Measurements from ENCODE around the gene AK8. TPM values are rescaled to one million over a fixed set of nuclear protein-coding genes. Genes with fewer than 3 reads are reported as not detected.
A peak's percentile ranks its signal among the peaks of the same experiment; 100 is the strongest.

AK8 gene
- total and polyA plus RNA-seq, 11 donors, result 0.61 to 1.4 TPM; not detected in 9

GRCh38 chr9:132857031-132857430 lies 21.1 kb downstream of the AK8 start:
- Histone ChIP-seq H3K27ac (peak overlapping the region in 3 of 12 donors; percentile 7 to 75 (median 48)), H3K36me3 (no peaks in the 10 kb centered on the region), H3K9me3 (no peaks in the 10 kb centered on the region), H3K4me1 (peaks cover 0 to 11% (median 6%) of the 10 kb centered on the region in 12 donors), H3K4me3 (no peak overlapping the region), H3K27me3 (no peaks in the 10 kb centered on the region)
- 47 to 57% (median 51%) methylated on average over 7 to 8 of the region's 8 CpGs for WGBS, 4 donors
- DNase-seq (peak in 4 of 5 donors; percentile 28 to 78 (median 55)), ATAC-seq (peak; percentile 65 to 92 (median 82))
- TF ChIP-seq CTCF (IDR thresholded peaks at IDR 0.05) (no peak), POLR2A (IDR thresholded peaks at IDR 0.05) (no peak)
- intact Hi-C loops (cut with DNase I), result no loop called here

GRCh38 chr9:132855904-132856303 lies 22.2 kb downstream of the AK8 start:
- ATAC-seq, result no peak
- Histone ChIP-seq H3K36me3 (no peaks in the 10 kb centered on the region), H3K9me3 (no peaks in the 10 kb centered on the region), H3K4me1 (peaks cover 0 to 11% (median 6%) of the 10 kb centered on the region in 12 donors), H3K4me3 (no peak overlapping the region), H3K27ac (no peak overlapping the region), H3K27me3 (no peaks in the 10 kb centered on the region)
- no peak for DNase-seq
- WGBS, 4 donors, result 79 to 88% (median 88%) methylated on average over 5 of the region's 5 CpGs
- intact Hi-C loops (cut with DNase I), result no loop called here
- TF ChIP-seq CTCF (IDR thresholded peaks at IDR 0.05), result no peak
- TF ChIP-seq POLR2A (IDR thresholded peaks at IDR 0.05), result no peak

- ATAC-seq, result no peak
- no peak for TF ChIP-seq CTCF (IDR thresholded peaks at IDR 0.05)
- TF ChIP-seq POLR2A (IDR thresholded peaks at IDR 0.05), result no peak
Measured at GRCh38 chr9:132854832-132855231, 23.3 kb downstream of the AK8 start.

GRCh38 chr9:132853482-132853881 lies 24.6 kb downstream of the AK8 start:
- Histone ChIP-seq H3K27ac (no peak overlapping the region), H3K4me3 (no peak overlapping the region), H3K27me3 (no peaks in the 10 kb centered on the region), H3K9me3 (no peaks in the 10 kb centered on the region), H3K4me1 (peaks cover 0 to 11% (median 6%) of the 10 kb centered on the region in 12 donors), H3K36me3 (no peaks in the 10 kb centered on the region)
- TF ChIP-seq POLR2A (IDR thresholded peaks at IDR 0.05) (no peak), CTCF (IDR thresholded peaks at IDR 0.05) (no peak)
- intact Hi-C loops (cut with DNase I), result no loop called here
- WGBS, 4 donors, result 89 to 95% (median 93%) methylated on average over 4 of the region's 4 CpGs
- DNase-seq (no peak), ATAC-seq (no peak)

More at GRCh38 chr9:132854832-132855231, 23.3 kb downstream of the AK8 start:
- Histone ChIP-seq H3K4me3 (no peak overlapping the region), H3K4me1 (peaks cover 0 to 11% (median 6%) of the 10 kb centered on the region in 12 donors), H3K36me3 (no peaks in the 10 kb centered on the region), H3K27me3 (no peaks in the 10 kb centered on the region), H3K27ac (no peak overlapping the region), H3K9me3 (no peaks in the 10 kb centered on the region)
- WGBS, 4 donors, result 70 to 80% (median 78%) methylated on average over 10 of the region's 10 CpGs
- no peak for DNase-seq
- intact Hi-C loops (cut with DNase I), result no loop called here
